ENCODE data around the gene RYR1. TPM values are rescaled to one million over a fixed set of nuclear protein-coding genes. Genes with fewer than 3 reads are reported as not detected.

RYR1 gene
- total RNA-seq, 4 donors from 2014 or later: 8.4 to 35.1 (median 16.6) TPM

DNA sequence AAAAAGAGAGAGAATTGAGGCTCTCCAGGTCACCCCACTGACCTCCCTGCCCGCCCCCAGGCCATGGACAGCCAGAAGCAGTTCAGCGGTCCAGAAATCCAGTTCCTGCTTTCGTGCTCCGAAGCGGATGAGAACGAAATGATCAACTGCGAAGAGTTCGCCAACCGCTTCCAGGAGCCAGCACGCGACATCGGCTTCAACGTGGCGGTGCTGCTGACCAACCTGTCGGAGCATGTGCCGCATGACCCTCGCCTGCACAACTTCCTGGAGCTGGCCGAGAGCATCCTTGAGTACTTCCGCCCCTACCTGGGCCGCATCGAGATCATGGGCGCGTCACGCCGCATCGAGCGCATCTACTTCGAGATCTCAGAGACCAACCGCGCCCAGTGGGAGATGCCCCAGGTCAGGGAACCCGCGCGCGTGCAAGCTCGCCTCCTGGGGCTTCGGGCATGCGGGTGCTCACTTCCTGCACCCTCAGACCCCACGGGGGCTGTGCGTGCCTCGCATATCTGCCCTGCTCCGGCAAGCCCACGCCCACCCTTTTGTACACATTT lies 127.6 kb downstream of the RYR1 start:
- no peak overlapping the region for H3K4me3 ChIP-seq (ENCODE audit: low read depth, poor library complexity, severe bottlenecking)
- no peak for DNase-seq (ENCODE audit: low spot score in 2 of 2)
- TF ChIP-seq, protein P1, sequence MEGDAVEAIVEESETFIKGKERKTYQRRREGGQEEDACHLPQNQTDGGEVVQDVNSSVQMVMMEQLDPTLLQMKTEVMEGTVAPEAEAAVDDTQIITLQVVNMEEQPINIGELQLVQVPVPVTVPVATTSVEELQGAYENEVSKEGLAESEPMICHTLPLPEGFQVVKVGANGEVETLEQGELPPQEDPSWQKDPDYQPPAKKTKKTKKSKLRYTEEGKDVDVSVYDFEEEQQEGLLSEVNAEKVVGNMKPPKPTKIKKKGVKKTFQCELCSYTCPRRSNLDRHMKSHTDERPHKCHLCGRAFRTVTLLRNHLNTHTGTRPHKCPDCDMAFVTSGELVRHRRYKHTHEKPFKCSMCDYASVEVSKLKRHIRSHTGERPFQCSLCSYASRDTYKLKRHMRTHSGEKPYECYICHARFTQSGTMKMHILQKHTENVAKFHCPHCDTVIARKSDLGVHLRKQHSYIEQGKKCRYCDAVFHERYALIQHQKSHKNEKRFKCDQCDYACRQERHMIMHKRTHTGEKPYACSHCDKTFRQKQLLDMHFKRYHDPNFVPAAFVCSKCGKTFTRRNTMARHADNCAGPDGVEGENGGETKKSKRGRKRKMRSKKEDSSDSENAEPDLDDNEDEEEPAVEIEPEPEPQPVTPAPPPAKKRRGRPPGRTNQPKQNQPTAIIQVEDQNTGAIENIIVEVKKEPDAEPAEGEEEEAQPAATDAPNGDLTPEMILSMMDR (IDR thresholded peaks at IDR 0.05): no peak
- TF ChIP-seq POLR2A (IDR thresholded peaks at IDR 0.05): no peak
- WGBS, 2 donors: 82 to 87% methylated on average over 38 to 42 of the region's 42 CpGs
- intact Hi-C loops (cut with DNase I; ENCODE audit: low total_unique reads): no loop called here

GRCh38 chr19:38561658-38562057 lies 128.2 kb downstream of the RYR1 start:
- H3K4me3 ChIP-seq (ENCODE audit: low read depth, poor library complexity, severe bottlenecking): no peak overlapping the region
- 40 to 51% methylated on average over 11 of the region's 11 CpGs for WGBS, 2 donors
- intact Hi-C loops (cut with DNase I; ENCODE audit: low total_unique reads): no loop called here
- DNase-seq (ENCODE audit: low spot score in 2 of 2): no peak
- no peak for TF ChIP-seq POLR2A (IDR thresholded peaks at IDR 0.05)
- TF ChIP-seq, protein P1 (IDR thresholded peaks at IDR 0.05): no peak

GRCh38 chr19:38562096-38562495 lies 128.6 kb downstream of the RYR1 start:
- H3K4me3 ChIP-seq (ENCODE audit: low read depth, poor library complexity, severe bottlenecking): no peak overlapping the region
- TF ChIP-seq, protein P1 (IDR thresholded peaks at IDR 0.05): no peak
- TF ChIP-seq POLR2A (IDR thresholded peaks at IDR 0.05): no peak
- intact Hi-C loops (cut with DNase I; ENCODE audit: low total_unique reads): no loop called here
- DNase-seq (ENCODE audit: low spot score in 2 of 2): no peak
- 35 to 37% methylated on average over 6 of the region's 6 CpGs for WGBS, 2 donors

DNA sequence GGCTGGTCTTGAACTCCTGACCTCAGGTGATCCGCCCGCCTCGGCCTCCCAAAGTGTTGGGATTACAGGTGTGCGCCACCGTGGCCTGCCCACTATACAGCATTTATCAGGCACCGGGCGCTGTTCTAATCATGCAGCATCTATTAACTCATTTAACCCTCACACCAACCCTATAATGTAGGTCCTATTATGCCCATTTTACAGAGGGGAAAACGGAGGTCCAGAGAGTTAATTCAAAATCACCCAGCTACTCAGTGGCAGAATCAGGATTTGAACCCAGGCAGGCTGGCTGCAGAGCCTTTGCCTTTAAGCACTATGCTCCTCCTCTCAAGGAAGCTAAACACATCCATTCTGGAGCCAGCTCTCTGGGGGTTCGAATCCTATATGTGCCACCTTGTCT lies 130.0 kb downstream of the RYR1 start:
- WGBS, 2 donors: 87 to 97% methylated on average over 9 of the region's 9 CpGs
- no peak overlapping the region for H3K4me3 ChIP-seq (ENCODE audit: low read depth, poor library complexity, severe bottlenecking)
- DNase-seq (ENCODE audit: low spot score in 2 of 2): no peak
- intact Hi-C loops (cut with DNase I; ENCODE audit: low total_unique reads): no loop called here
- TF ChIP-seq POLR2A (IDR thresholded peaks at IDR 0.05): no peak
- TF ChIP-seq, protein P1 (IDR thresholded peaks at IDR 0.05): no peak

- WGBS, 2 donors: 4 to 15% methylated on average over 59 of the region's 111 CpGs
- intact Hi-C loops (cut with DNase I; ENCODE audit: low total_unique reads): no loop called here
- no peak for DNase-seq (ENCODE audit: low spot score in 2 of 2)
- no peak overlapping the region for H3K4me3 ChIP-seq (ENCODE audit: low read depth, poor library complexity, severe bottlenecking)
- TF ChIP-seq, protein P1 (IDR thresholded peaks at IDR 0.05): no peak
- TF ChIP-seq POLR2A (IDR thresholded peaks at IDR 0.05): no peak
Observed at GRCh38 chr19:38564981-38565690, 131.6 kb downstream of the RYR1 start.

Measured in lower leg skin (tissue), 4 donors.